Upper lobe of left lung (tissue), 6 donors: Measurements from ENCODE around the gene TSC1. TPM values are rescaled to one million over a fixed set of nuclear protein-coding genes. Genes with fewer than 3 reads are reported as not detected.

Source experiments
- ATAC-seq, 2 donors: fragments of 200-7000 bp; cut with Tn5 transposase; one replicate each; pipeline ENCODE4 v1.9.1; 2022; ENCODE audit warnings: mild to moderate bottlenecking in 2 of 2, moderate library complexity in 2 of 2; ENCODE audit not compliant: low FRiP score in 2 of 2
- DNase-seq, 2 donors: peaks; one replicate each; pipeline ENCODE4 v3.0.0-alpha.2; 2019 to 2020
- H3K27ac ChIP-seq, 4 donors: fragments of 200-600 bp; sonication (generic); one replicate each; pipeline ENCODE4 v1.5.1; 2016 to 2019
- H3K27me3 ChIP-seq, 4 donors: fragments of 200-600 bp; sonication (generic); one replicate each; pipeline ENCODE4 v1.5.1; 2017 to 2019
- H3K36me3 ChIP-seq, 4 donors: fragments of 200-600 bp; sonication (generic); one replicate each; pipeline ENCODE4 v1.5.1; 2016 to 2019
- H3K4me1 ChIP-seq, 4 donors: fragments of 200-600 bp; sonication (generic); one replicate each; pipeline ENCODE4 v1.5.1; 2018 to 2019
- H3K4me3 ChIP-seq, 4 donors: fragments of 200-600 bp; sonication (generic); one replicate each; pipeline ENCODE4 v1.5.1; 2017 to 2019; ENCODE audit warnings: mild to moderate bottlenecking in 2 of 4, moderate library complexity in 1 of 4
- H3K9me3 ChIP-seq, 4 donors: fragments of 200-600 bp; sonication (generic); one replicate each; pipeline ENCODE4 v1.5.1; 2018 to 2019
- EP300 ChIP-seq, 4 donors: sonication (generic); formaldehyde crosslinking; IDR thresholded peaks; one replicate each; pipeline ENCODE4 v1.5.1; 2017; ENCODE audit warnings: antibody characterized with exemption in 4 of 4, control low read depth in 2 of 4
- POLR2A ChIP-seq, 4 donors: fragments of 450-650 bp; IDR thresholded peaks; one replicate each; pipeline ENCODE4 v1.5.1; 2016 to 2017; ENCODE audit warnings: antibody characterized with exemption in 4 of 4, mild to moderate bottlenecking in 2 of 4
- POLR2AphosphoS5 ChIP-seq, 2 donors: sonication (generic); formaldehyde crosslinking; IDR thresholded peaks; one replicate each; pipeline ENCODE4 v1.5.1; 2017; ENCODE audit warnings: antibody characterized with exemption in 2 of 2
- WGBS, 2 donors: methylation state at CpG; one replicate each; pipeline ENCODE4 v1.1.5; 2017 to 2018; 5-methylcytosine and 5-hydroxymethylcytosine counted together
- total RNA-seq, 6 donors: library from RNA; depleted of rRNA in 4 of 6; stranded (reverse); fragments of >200 nt in 4 of 6; gene quantifications; one replicate each; pipeline versions ENCODE4 v1.1.0 to v1.2.1, GENCODE V29; 2016 to 2021
- TF ChIP-seq, protein P1 (sequence below), 6 experiments: fragments of 450-650 bp in 4 of 6; fragments of 200-600 bp in 2 of 6; sonication (generic) in 2 of 6; IDR thresholded peaks; one replicate each; pipeline ENCODE4 v1.5.1; 2016 to 2019; ENCODE audit warnings: antibody characterized with exemption in 6 of 6
- donor health status: DM: no; HTN: no; CAD: no; lungs with moderate emphysema.
- donor health status: DM: no; HTN: yes; CAD: no; lungs with severe emphysema.

TSC1 gene
- total RNA-seq, 6 donors from 2014 or later, result 34.4 to 185 (median 50.0) TPM

DNA sequence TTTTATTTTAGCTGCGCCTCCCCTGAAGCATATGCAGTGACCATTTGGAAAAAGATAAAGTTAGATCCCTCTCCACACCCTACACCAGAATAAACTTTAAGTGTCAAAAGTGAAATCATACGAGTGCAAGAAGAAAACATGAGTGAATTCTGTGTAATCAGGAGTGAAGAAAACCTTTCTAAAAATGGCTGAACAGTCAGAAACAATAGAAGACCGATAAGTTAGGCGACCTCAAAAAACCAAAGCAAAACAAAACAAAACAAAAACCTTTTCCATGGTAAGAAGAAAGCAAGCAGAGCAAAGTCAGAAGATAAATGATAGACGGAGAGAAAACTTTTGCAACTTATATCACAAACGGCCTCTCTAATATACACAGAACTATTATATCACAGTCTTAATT, 16.6 kb upstream of the TSC1 start:
- Histone ChIP-seq H3K9me3 (no peaks in the 10 kb centered on the region), H3K27me3 (no peaks in the 10 kb centered on the region), H3K36me3 (no peaks in the 10 kb centered on the region), H3K4me3 (no peak overlapping the region), H3K27ac (no peak overlapping the region), H3K4me1 (no peaks in the 10 kb centered on the region)
- 74% methylated on average over 6 of the region's 6 CpGs for WGBS, 2 donors
- TF ChIP-seq, protein P1, sequence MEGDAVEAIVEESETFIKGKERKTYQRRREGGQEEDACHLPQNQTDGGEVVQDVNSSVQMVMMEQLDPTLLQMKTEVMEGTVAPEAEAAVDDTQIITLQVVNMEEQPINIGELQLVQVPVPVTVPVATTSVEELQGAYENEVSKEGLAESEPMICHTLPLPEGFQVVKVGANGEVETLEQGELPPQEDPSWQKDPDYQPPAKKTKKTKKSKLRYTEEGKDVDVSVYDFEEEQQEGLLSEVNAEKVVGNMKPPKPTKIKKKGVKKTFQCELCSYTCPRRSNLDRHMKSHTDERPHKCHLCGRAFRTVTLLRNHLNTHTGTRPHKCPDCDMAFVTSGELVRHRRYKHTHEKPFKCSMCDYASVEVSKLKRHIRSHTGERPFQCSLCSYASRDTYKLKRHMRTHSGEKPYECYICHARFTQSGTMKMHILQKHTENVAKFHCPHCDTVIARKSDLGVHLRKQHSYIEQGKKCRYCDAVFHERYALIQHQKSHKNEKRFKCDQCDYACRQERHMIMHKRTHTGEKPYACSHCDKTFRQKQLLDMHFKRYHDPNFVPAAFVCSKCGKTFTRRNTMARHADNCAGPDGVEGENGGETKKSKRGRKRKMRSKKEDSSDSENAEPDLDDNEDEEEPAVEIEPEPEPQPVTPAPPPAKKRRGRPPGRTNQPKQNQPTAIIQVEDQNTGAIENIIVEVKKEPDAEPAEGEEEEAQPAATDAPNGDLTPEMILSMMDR (IDR thresholded peaks at IDR 0.05), result no peak
- TF ChIP-seq POLR2A (IDR thresholded peaks at IDR 0.05) (no peak), POLR2AphosphoS5 (IDR thresholded peaks at IDR 0.05) (no peak), EP300 (IDR thresholded peaks at IDR 0.05) (no peak)
- DNase-seq (no peak), ATAC-seq (no peak)

DNA sequence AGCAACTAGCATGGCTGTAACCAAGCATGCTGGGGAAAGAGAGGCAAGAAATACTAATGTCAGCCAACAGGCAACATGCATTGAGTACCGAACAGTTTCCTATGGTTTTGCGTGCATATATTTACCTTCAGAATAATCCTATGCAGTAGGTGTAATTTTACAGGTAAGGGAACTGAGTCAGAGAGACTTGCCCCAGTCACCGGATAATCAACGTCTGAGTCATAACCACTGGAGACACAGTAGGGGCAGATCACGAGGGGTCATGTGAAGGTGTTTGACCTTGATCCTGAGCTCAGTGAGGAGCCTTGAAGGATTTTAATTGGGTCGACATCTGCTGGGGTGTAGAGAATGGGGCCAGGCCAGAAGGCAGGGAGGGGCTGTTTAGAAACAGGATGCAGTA, 13.4 kb upstream of the TSC1 start:
- ATAC-seq (no peak), DNase-seq (no peak)
- Histone ChIP-seq H3K4me1 (no peaks in the 10 kb centered on the region), H3K27me3 (no peaks in the 10 kb centered on the region), H3K4me3 (no peak overlapping the region), H3K36me3 (no peaks in the 10 kb centered on the region), H3K27ac (no peak overlapping the region), H3K9me3 (peaks cover 7 to 11% (median 9%) of the 10 kb centered on the region in 4 donors)
- TF ChIP-seq, protein P1 (IDR thresholded peaks at IDR 0.05), result no peak
- TF ChIP-seq POLR2A (IDR thresholded peaks at IDR 0.05) (no peak), POLR2AphosphoS5 (IDR thresholded peaks at IDR 0.05) (no peak)
- 73 to 80% methylated on average over 6 of the region's 6 CpGs for WGBS, 2 donors

GRCh38 chr9:132955768-132956167, 11.4 kb upstream of the TSC1 start:
- TF ChIP-seq, protein P1 (IDR thresholded peaks at IDR 0.05), result no peak
- TF ChIP-seq EP300 (IDR thresholded peaks at IDR 0.05) (no peak), POLR2A (IDR thresholded peaks at IDR 0.05) (no peak), POLR2AphosphoS5 (IDR thresholded peaks at IDR 0.05) (no peak)
- no peaks in the 10 kb centered on the region for H3K36me3 ChIP-seq
- no peak overlapping the region for H3K27ac ChIP-seq
- DNase-seq, result no peak
- no peak for ATAC-seq
- H3K4me1 ChIP-seq, result no peaks in the 10 kb centered on the region
- H3K4me3 ChIP-seq, result no peak overlapping the region
- H3K27me3 ChIP-seq, result no peaks in the 10 kb centered on the region
- WGBS, 2 donors, result 51 to 53% methylated on average over 2 of the region's 2 CpGs
- H3K9me3 ChIP-seq, result peaks cover 7 to 11% (median 9%) of the 10 kb centered on the region in 4 donors

DNA sequence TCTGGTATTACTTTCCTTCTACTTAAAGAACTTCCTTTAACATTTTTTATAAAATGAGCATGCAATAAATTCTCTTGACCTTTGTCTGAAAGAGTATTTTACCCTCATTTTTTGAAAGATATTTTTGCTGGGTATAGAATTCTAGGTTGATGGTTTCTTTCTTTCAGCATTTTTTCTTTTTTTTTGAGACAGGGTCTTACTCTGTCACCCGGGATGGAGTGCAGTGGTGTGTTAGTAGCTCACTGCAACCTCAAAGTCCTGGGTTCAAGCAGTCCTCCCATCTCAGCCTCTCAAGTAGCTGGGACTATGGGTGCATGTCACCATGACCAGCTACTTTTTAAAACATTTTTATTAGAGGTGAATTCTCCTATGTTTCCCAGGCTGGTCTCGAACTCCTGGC, 10.7 kb upstream of the TSC1 start:
- Histone ChIP-seq H3K27me3 (no peaks in the 10 kb centered on the region), H3K4me1 (no peaks in the 10 kb centered on the region), H3K27ac (no peak overlapping the region), H3K36me3 (no peaks in the 10 kb centered on the region), H3K4me3 (no peak overlapping the region), H3K9me3 (peaks cover 7 to 11% (median 9%) of the 10 kb centered on the region in 4 donors)
- TF ChIP-seq POLR2AphosphoS5 (IDR thresholded peaks at IDR 0.05) (no peak), EP300 (IDR thresholded peaks at IDR 0.05) (no peak), POLR2A (IDR thresholded peaks at IDR 0.05) (no peak)
- TF ChIP-seq, protein P1 (IDR thresholded peaks at IDR 0.05), result no peak
- no peak for ATAC-seq
- 73 to 83% methylated on average over 2 of the region's 2 CpGs for WGBS, 2 donors
- DNase-seq, result no peak

DNA sequence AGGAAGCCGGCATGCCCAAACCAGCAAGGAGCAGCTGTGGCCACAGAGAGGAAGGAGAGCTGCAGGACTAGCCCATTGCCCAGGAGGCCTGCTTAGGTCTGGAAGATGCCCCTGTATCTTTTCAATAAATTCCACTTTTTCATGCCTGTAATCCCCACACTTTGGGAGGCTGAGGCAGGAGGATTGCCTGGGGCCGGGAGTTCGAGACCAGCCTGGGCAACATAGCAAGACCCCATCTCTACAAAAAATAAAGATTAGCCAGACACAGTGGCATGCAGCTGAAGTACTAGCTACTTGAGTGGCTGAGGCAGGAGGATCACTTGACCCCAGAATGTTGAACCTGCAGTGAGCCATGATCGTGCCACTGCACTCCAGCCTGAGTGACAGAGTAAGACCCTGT, 5.3 kb upstream of the TSC1 start:
- no peak for TF ChIP-seq EP300 (IDR thresholded peaks at IDR 0.05)
- peaks cover 0 to 3% (median 1%) of the 10 kb centered on the region in 4 donors for H3K9me3 ChIP-seq
- ATAC-seq, result no peak
- peaks cover 0 to 7% (median 5%) of the 10 kb centered on the region in 4 donors for H3K4me1 ChIP-seq
- H3K27me3 ChIP-seq, result no peaks in the 10 kb centered on the region
- no peak for DNase-seq
- WGBS, 2 donors, result 76 to 84% methylated on average over 3 to 4 of the region's 4 CpGs
- no peaks in the 10 kb centered on the region for H3K36me3 ChIP-seq
- no peak overlapping the region for H3K4me3 ChIP-seq
- H3K27ac ChIP-seq, result no peak overlapping the region
